Measurements from ENCODE around the gene FKBP11. TPM values are rescaled to one million over a fixed set of nuclear protein-coding genes. Genes with fewer than 3 reads are reported as not detected.

The FKBP11 gene
- total RNA-seq, 1 experiment from 2014 or later: 13.0 TPM

Small RNA genes lying within 50 kb of the gene (small RNA-seq; reads per million reads assigned to genes)
- gene AC073610.1 (not detected), gene RNU6-600P (not detected)

Other genes with a start within 250 kb of the FKBP11 start
- gene KANSL2, start 243.3 kb downstream of the FKBP11 start, total RNA-seq (2014; rRNA removed; shearing (Covaris generic)): 54.1 and 55.0 TPM in 2 replicates
- 33.6 and 45.5 TPM in 2 replicates for gene CCNT1, start 208.8 kb downstream of the FKBP11 start, total RNA-seq (2014; rRNA removed; shearing (Covaris generic))
- gene ADCY6, start 136.4 kb downstream of the FKBP11 start, total RNA-seq (2014; rRNA removed; shearing (Covaris generic)): 14.5 and 15.6 TPM in 2 replicates
- gene CACNB3, start 107.0 kb downstream of the FKBP11 start, total RNA-seq (2014; rRNA removed; shearing (Covaris generic)): 13.3 and 15.1 TPM in 2 replicates
- 82.8 and 90.7 TPM in 2 replicates for gene DDX23, start 73.3 kb downstream of the FKBP11 start, total RNA-seq (2014; rRNA removed; shearing (Covaris generic))
- gene RND1, start 59.6 kb downstream of the FKBP11 start, total RNA-seq (2014; rRNA removed; shearing (Covaris generic)): 0.07 and 0.11 TPM in 2 replicates
- 108 and 163 TPM in 2 replicates for gene ARF3, start 32.0 kb upstream of the FKBP11 start, total RNA-seq (2014; rRNA removed; shearing (Covaris generic))
- gene WNT10B, start 46.2 kb upstream of the FKBP11 start, total RNA-seq (2014; rRNA removed; shearing (Covaris generic)): 0.71 and 2.1 TPM in 2 replicates
- gene WNT1, start 52.8 kb upstream of the FKBP11 start, total RNA-seq (2014; rRNA removed; shearing (Covaris generic)): not detected in 2 replicates
- 0.24 and 0.50 TPM in 2 replicates for gene DDN, start 73.9 kb upstream of the FKBP11 start, total RNA-seq (2014; rRNA removed; shearing (Covaris generic))
- 101 and 104 TPM in 2 replicates for gene PRKAG1, start 93.3 kb upstream of the FKBP11 start, total RNA-seq (2014; rRNA removed; shearing (Covaris generic))
- gene KMT2D, start 135.3 kb upstream of the FKBP11 start, total RNA-seq (2014; rRNA removed; shearing (Covaris generic)): 12.4 and 17.0 TPM in 2 replicates
- gene RHEBL1, start 144.5 kb upstream of the FKBP11 start, total RNA-seq (2014; rRNA removed; shearing (Covaris generic)): 5.1 and 5.2 TPM in 2 replicates
- not detected in 2 replicates for gene DHH, start 169.3 kb upstream of the FKBP11 start, total RNA-seq (2014; rRNA removed; shearing (Covaris generic))
- 28.2 and 32.8 TPM in 2 replicates for gene LMBR1L, start 185.4 kb upstream of the FKBP11 start, total RNA-seq (2014; rRNA removed; shearing (Covaris generic))
- 4,519 and 5,260 TPM in 2 replicates for gene TUBA1B, start 205.9 kb upstream of the FKBP11 start, total RNA-seq (2014; rRNA removed; shearing (Covaris generic))